ENCODE data around the gene SWT1. TPM values are rescaled to one million over a fixed set of nuclear protein-coding genes. Genes with fewer than 3 reads are reported as not detected.
A peak's percentile ranks its signal among the peaks of the same experiment; 100 is the strongest.

The SWT1 gene
- total RNA-seq, 1 donor from 2014 or later: 5.5 TPM

- intact Hi-C loops (cut with micrococcal nuclease): no loop called here
- TF ChIP-seq, protein P1, sequence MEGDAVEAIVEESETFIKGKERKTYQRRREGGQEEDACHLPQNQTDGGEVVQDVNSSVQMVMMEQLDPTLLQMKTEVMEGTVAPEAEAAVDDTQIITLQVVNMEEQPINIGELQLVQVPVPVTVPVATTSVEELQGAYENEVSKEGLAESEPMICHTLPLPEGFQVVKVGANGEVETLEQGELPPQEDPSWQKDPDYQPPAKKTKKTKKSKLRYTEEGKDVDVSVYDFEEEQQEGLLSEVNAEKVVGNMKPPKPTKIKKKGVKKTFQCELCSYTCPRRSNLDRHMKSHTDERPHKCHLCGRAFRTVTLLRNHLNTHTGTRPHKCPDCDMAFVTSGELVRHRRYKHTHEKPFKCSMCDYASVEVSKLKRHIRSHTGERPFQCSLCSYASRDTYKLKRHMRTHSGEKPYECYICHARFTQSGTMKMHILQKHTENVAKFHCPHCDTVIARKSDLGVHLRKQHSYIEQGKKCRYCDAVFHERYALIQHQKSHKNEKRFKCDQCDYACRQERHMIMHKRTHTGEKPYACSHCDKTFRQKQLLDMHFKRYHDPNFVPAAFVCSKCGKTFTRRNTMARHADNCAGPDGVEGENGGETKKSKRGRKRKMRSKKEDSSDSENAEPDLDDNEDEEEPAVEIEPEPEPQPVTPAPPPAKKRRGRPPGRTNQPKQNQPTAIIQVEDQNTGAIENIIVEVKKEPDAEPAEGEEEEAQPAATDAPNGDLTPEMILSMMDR (IDR thresholded peaks at IDR 0.05): no peak
These were observed 131.5 kb downstream of the SWT1 start for GRCh38 chr1:185288435-185288834.

DNA sequence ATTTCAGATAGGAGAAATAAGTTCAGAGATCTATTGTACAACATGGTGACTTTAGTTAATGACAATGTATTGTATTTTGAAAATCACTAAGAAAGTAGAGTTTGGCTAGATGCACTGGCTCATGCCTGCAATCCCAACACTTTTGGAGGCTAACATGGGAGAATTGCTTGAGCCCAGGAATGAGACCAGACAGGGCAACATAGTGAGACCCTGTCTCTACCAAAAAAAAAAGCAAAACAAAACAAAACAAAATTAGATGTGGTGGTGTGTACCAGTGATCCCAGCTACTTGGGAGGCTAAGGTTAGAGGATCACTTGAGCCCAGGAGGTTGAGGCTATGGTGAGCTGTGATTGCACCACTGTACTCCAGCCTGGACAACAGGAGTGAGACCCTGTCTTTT lies 132.9 kb downstream of the SWT1 start:
- no peak overlapping the region for H3K4me3 Mint-ChIP-seq
- no peak overlapping the region for H3K27ac Mint-ChIP-seq
- POLR2A ChIA-PET: no interaction called here
- intact Hi-C loops (cut with micrococcal nuclease): no loop called here
- TF ChIP-seq, protein P1 (IDR thresholded peaks at IDR 0.05): no peak
- no peak for DNase-seq
- H3K4me1 Mint-ChIP-seq: peaks cover 26% of the 10 kb centered on the region
- CTCF ChIA-PET: no interaction called here
- no peak for ATAC-seq (ENCODE audit: low read depth)
- H3K36me3 Mint-ChIP-seq (ENCODE audit: low read depth): peaks cover 11% of the 10 kb centered on the region
- H3K27me3 Mint-ChIP-seq: no peaks in the 10 kb centered on the region
- peaks cover 6% of the 10 kb centered on the region for H3K9me3 Mint-ChIP-seq

More at GRCh38 chr1:185288435-185288834, 131.5 kb downstream of the SWT1 start:
- ATAC-seq (ENCODE audit: low read depth) (no peak), DNase-seq (no peak)
- H3K27ac Mint-ChIP-seq: no peak overlapping the region
- POLR2A ChIA-PET: no interaction called here
- peaks cover 6% of the 10 kb centered on the region for H3K9me3 Mint-ChIP-seq
- H3K4me3 Mint-ChIP-seq: no peak overlapping the region
- no peaks in the 10 kb centered on the region for H3K36me3 Mint-ChIP-seq (ENCODE audit: low read depth)
- H3K4me1 Mint-ChIP-seq: peaks cover 26% of the 10 kb centered on the region
- CTCF ChIA-PET: no interaction called here
- no peaks in the 10 kb centered on the region for H3K27me3 Mint-ChIP-seq

DNA sequence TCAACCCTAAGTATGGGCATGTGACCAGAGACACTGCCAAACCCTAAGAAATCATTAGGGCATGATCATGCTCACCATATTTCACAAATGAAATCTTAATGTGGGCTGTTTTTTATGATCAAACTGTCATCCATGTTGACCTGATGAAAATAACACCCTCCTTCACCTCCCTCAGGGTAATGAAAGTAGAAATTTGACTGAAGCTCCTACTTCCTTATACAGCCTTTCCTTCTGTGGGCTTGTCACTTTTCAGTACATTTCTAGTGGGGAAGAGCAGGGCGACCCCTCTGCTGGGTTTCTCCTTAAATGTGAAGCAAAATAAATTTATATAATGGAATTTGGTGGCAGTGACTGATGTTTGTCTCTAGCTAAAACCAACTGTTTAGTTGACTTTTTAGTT lies 134.2 kb downstream of the SWT1 start:
- intact Hi-C loops (cut with micrococcal nuclease): no loop called here
- CTCF ChIA-PET: interaction anchor here (0.7 to 2.7 kb wide), 4 partner anchors 20 to 390 kb away, joined by 3 to 10 read pairs (median 4); no protein-coding TSS in a partner anchor
- Mint-ChIP-seq H3K4me3 (no peak overlapping the region), H3K27ac (no peak overlapping the region), H3K4me1 (peaks cover 26% of the 10 kb centered on the region), H3K36me3 (ENCODE audit: low read depth) (peaks cover 21% of the 10 kb centered on the region), H3K27me3 (no peaks in the 10 kb centered on the region), H3K9me3 (peaks cover 6% of the 10 kb centered on the region)
- TF ChIP-seq, protein P1 (IDR thresholded peaks at IDR 0.05): no peak
- ATAC-seq (ENCODE audit: low read depth) (peak; percentile 56), DNase-seq (no peak)
- POLR2A ChIA-PET: interaction anchor here (0.7 to 1.5 kb wide), 3 partner anchors 25 to 379 kb away, joined by 3 to 7 read pairs (median 4); partner anchors contain the start of gene IVNS1ABP

GRCh38 chr1:185291652-185292051 lies 134.7 kb downstream of the SWT1 start:
- intact Hi-C loops (cut with micrococcal nuclease): no loop called here
- Mint-ChIP-seq H3K27me3 (no peaks in the 10 kb centered on the region), H3K4me1 (peaks cover 26% of the 10 kb centered on the region), H3K36me3 (ENCODE audit: low read depth) (peaks cover 26% of the 10 kb centered on the region), H3K27ac (peak overlapping the region; percentile 53), H3K4me3 (no peak overlapping the region), H3K9me3 (peaks cover 6% of the 10 kb centered on the region)
- POLR2A ChIA-PET: interaction anchor here (0.7 to 1.5 kb wide), 3 partner anchors 24 to 379 kb away, joined by 3 to 7 read pairs (median 4); partner anchors contain the start of gene IVNS1ABP
- TF ChIP-seq, protein P1 (IDR thresholded peaks at IDR 0.05): no peak
- CTCF ChIA-PET: interaction anchor here (0.5 to 2.7 kb wide), 5 partner anchors 20 to 389 kb away, joined by 3 to 10 read pairs (median 3); no protein-coding TSS in a partner anchor
- DNase-seq (no peak), ATAC-seq (ENCODE audit: low read depth) (peak; percentile 47)

DNA sequence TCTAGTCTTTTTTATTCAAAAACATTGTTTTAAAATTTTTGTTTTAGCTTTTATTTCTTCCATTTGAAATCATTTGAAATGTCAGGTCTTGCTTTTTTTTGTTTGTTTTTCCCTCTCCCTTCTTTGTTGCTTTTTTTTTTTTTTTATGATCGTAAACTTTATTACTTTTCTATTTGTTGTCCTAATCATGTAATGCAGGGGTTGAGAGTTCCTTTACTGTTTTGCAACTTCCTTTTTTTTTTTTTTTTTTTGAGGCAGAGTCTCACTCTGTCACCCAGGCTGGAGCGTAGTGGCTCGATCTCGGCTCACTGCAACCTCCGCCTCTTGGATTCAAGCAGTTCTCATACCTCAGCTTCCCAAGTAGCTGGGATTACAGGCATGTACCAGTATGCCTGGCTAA lies 135.3 kb downstream of the SWT1 start:
- ATAC-seq (ENCODE audit: low read depth) (no peak), DNase-seq (no peak)
- CTCF ChIA-PET: interaction anchor here (0.5 to 2.7 kb wide), 2 partner anchors 46 to 389 kb away, joined by 3 to 10 read pairs; no protein-coding TSS in a partner anchor
- intact Hi-C loops (cut with micrococcal nuclease): no loop called here
- no peaks in the 10 kb centered on the region for H3K27me3 Mint-ChIP-seq
- H3K9me3 Mint-ChIP-seq: peaks cover 6% of the 10 kb centered on the region
- peaks cover 26% of the 10 kb centered on the region for H3K4me1 Mint-ChIP-seq
- H3K27ac Mint-ChIP-seq: peak overlapping the region; percentile 50
- H3K36me3 Mint-ChIP-seq (ENCODE audit: low read depth): peaks cover 30% of the 10 kb centered on the region
- H3K4me3 Mint-ChIP-seq: no peak overlapping the region
- POLR2A ChIA-PET: interaction anchor here (1.1 to 2.1 kb wide), 4 partner anchors 14 to 25 kb away, joined by 3 to 7 read pairs (median 5); partner anchors contain the start of gene IVNS1ABP
- TF ChIP-seq, protein P1 (IDR thresholded peaks at IDR 0.05): no peak

All from activated B cell treated with CpG ODN at 0.5 μM for 24 hours (primary cell).